Skeletal muscle cell (primary cell): Measurements from ENCODE around the gene PRM1.

Source experiments
- DNase-seq: peaks from one replicate; pipeline ENCODE4 v3.0.0-alpha.2; 2010; ENCODE audit warnings: low read depth
- H3K4me3 ChIP-seq: 2 replicates; pipeline ENCODE4 v1.5.1; 2011; ENCODE audit warnings: low read depth, mild to moderate bottlenecking, control low read depth, low read length, moderate library complexity

Gene PRM1

GRCh38 chr16:11276896-11277593 is 4.1 kb downstream of the PRM1 start:
- no peak overlapping the region for H3K4me3 ChIP-seq
- DNase-seq: no peak

- DNase-seq: no peak
Observed at GRCh38 chr16:11276143-11276895, 4.8 kb downstream of the PRM1 start, which contains the start of gene PRM2. Gene PRM2, minus strand, starts transcription at chr16:11276480. Its CDS starts 110 bp downstream, at chr16:11276370.

GRCh38 chr16:11274964-11275363 is 6.2 kb downstream of the PRM1 start:
- DNase-seq: no peak
- H3K4me3 ChIP-seq: no peak overlapping the region

More at GRCh38 chr16:11276143-11276895, 4.8 kb downstream of the PRM1 start, which contains the start of gene PRM2:
- H3K4me3 ChIP-seq: no peak within 1 kb of the TSS

GRCh38 chr16:11273721-11274324 is 7.3 kb downstream of the PRM1 start:
- H3K4me3 ChIP-seq: no peak overlapping the region
- no peak for DNase-seq

- H3K4me3 ChIP-seq: no peak within 1 kb of the TSS
- no peak for DNase-seq
Observed at GRCh38 chr16:11272921-11273720, 8.0 kb downstream of the PRM1 start, which contains the start of gene PRM3. Gene PRM3, minus strand, starts transcription at chr16:11273629. Its CDS starts 34 bp downstream, at chr16:11273595.

GRCh38 chr16:11272484-11272883 is 8.6 kb downstream of the PRM1 start:
- DNase-seq: no peak
- H3K4me3 ChIP-seq: no peak overlapping the region

- H3K4me3 ChIP-seq: no peak overlapping the region
- no peak for DNase-seq
Observed at GRCh38 chr16:11271610-11272009, 9.5 kb downstream of the PRM1 start.

- no peak overlapping the region for H3K4me3 ChIP-seq
- DNase-seq: no peak
Observed at GRCh38 chr16:11270602-11271162, 10.4 kb downstream of the PRM1 start.

- no peak within 1 kb of the TSS for H3K4me3 ChIP-seq
- no peak for DNase-seq
Observed at GRCh38 chr16:11268921-11269375, 12.2 kb downstream of the PRM1 start, which contains the start of gene TNP2. Gene TNP2, minus strand, starts transcription at chr16:11269325. Its CDS starts 63 bp downstream, at chr16:11269262.

GRCh38 chr16:11265124-11265523 is 16.0 kb downstream of the PRM1 start:
- no peak overlapping the region for H3K4me3 ChIP-seq
- DNase-seq: no peak

GRCh38 chr16:11264155-11264832 is 16.8 kb downstream of the PRM1 start:
- H3K4me3 ChIP-seq: no peak overlapping the region
- DNase-seq: no peak

GRCh38 chr16:11263737-11264136 is 17.4 kb downstream of the PRM1 start:
- H3K4me3 ChIP-seq: no peak overlapping the region
- no peak for DNase-seq

GRCh38 chr16:11262915-11263314 is 18.2 kb downstream of the PRM1 start:
- H3K4me3 ChIP-seq: no peak overlapping the region
- DNase-seq: no peak

GRCh38 chr16:11260596-11260966 is 20.5 kb downstream of the PRM1 start:
- no peak for DNase-seq
- H3K4me3 ChIP-seq: no peak overlapping the region

- H3K4me3 ChIP-seq: no peak overlapping the region
- no peak for DNase-seq
Observed at GRCh38 chr16:11259655-11260595, 21.2 kb downstream of the PRM1 start.

GRCh38 chr16:11258553-11259492 is 22.3 kb downstream of the PRM1 start:
- DNase-seq: no peak
- H3K4me3 ChIP-seq: no peak overlapping the region
